HEK293 (cell line): ENCODE results near the gene PDK3.

Source experiments
- GFI1B ChIP-seq: fragments of 450-650 bp; formaldehyde crosslinking; IDR thresholded peaks from 2 replicates; pipeline ENCODE4 v1.5.1; 2016; ENCODE audit warnings: missing biosample characterization, missing genetic modification characterization
- ZBTB21 ChIP-seq: fragments of 450-650 bp; formaldehyde crosslinking; IDR thresholded peaks from 2 replicates; pipeline ENCODE4 v1.5.1; 2017; ENCODE audit warnings: missing biosample characterization, missing genetic modification characterization
- ZNF239 ChIP-seq: fragments of 450-650 bp; formaldehyde crosslinking; IDR thresholded peaks from 2 replicates; pipeline ENCODE4 v1.5.1; 2016; ENCODE audit warnings: missing biosample characterization, missing genetic modification characterization
- ZNF549 ChIP-seq: fragments of 450-650 bp; IDR thresholded peaks from 2 replicates; pipeline ENCODE4 v1.5.1; 2018; ENCODE audit warnings: missing biosample characterization, missing genetic modification characterization, mild to moderate bottlenecking, inconsistent platforms, moderate library complexity
- ZSCAN16 ChIP-seq: fragments of 450-650 bp; formaldehyde crosslinking; IDR thresholded peaks from 2 replicates; pipeline ENCODE4 v1.5.1; 2016; ENCODE audit warnings: missing biosample characterization, missing genetic modification characterization
- TF ChIP-seq, protein P1 (sequence below): fragments of 450-650 bp; formaldehyde crosslinking; IDR thresholded peaks from 2 replicates; pipeline ENCODE4 v1.5.1; 2016; ENCODE audit warnings: missing biosample characterization, missing genetic modification characterization
- TF ChIP-seq, protein P2 (sequence below): fragments of 450-650 bp; formaldehyde crosslinking; IDR thresholded peaks from 2 replicates; pipeline ENCODE4 v1.5.1; 2017; ENCODE audit warnings: missing biosample characterization, missing genetic modification characterization
- TF ChIP-seq, protein P3 (sequence below): fragments of 450-650 bp; formaldehyde crosslinking; IDR thresholded peaks from 2 replicates; pipeline ENCODE4; 2016; ENCODE audit warnings: missing biosample characterization, missing genetic modification characterization

DNA sequence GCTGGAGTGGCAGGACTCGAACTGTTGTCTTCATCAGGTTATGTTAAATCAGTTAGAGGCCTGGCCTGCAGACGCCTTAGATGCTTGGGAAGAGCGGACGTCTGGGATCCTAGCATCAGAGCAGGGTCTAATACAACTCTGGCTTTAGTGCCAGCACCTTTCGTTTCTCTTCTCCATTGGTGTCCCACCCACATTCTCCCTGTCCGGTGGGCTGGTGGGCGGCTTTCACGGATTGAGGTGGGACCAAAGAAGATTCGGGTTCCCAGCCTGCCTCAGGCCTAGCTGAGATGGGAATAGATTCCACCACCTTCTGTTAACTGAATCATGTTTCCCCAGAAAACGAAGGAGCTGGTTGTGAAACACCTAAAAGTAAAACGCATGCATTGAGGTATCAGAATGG lies 939 bp downstream of the PDK3 start:
- TF ChIP-seq, protein P1, sequence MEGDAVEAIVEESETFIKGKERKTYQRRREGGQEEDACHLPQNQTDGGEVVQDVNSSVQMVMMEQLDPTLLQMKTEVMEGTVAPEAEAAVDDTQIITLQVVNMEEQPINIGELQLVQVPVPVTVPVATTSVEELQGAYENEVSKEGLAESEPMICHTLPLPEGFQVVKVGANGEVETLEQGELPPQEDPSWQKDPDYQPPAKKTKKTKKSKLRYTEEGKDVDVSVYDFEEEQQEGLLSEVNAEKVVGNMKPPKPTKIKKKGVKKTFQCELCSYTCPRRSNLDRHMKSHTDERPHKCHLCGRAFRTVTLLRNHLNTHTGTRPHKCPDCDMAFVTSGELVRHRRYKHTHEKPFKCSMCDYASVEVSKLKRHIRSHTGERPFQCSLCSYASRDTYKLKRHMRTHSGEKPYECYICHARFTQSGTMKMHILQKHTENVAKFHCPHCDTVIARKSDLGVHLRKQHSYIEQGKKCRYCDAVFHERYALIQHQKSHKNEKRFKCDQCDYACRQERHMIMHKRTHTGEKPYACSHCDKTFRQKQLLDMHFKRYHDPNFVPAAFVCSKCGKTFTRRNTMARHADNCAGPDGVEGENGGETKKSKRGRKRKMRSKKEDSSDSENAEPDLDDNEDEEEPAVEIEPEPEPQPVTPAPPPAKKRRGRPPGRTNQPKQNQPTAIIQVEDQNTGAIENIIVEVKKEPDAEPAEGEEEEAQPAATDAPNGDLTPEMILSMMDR = no peak
- TF ChIP-seq, protein P2, sequence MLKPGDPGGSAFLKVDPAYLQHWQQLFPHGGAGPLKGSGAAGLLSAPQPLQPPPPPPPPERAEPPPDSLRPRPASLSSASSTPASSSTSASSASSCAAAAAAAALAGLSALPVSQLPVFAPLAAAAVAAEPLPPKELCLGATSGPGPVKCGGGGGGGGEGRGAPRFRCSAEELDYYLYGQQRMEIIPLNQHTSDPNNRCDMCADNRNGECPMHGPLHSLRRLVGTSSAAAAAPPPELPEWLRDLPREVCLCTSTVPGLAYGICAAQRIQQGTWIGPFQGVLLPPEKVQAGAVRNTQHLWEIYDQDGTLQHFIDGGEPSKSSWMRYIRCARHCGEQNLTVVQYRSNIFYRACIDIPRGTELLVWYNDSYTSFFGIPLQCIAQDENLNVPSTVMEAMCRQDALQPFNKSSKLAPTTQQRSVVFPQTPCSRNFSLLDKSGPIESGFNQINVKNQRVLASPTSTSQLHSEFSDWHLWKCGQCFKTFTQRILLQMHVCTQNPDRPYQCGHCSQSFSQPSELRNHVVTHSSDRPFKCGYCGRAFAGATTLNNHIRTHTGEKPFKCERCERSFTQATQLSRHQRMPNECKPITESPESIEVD (tag by site-specific recombination) = no peak
- TF ChIP-seq ZNF239 (tag by site-specific recombination) (no peak), ZNF549 (tag by site-specific recombination) (no peak), ZSCAN16 (no peak), GFI1B (no peak), ZBTB21 (tag by site-specific recombination) (no peak)
- TF ChIP-seq, protein P3, sequence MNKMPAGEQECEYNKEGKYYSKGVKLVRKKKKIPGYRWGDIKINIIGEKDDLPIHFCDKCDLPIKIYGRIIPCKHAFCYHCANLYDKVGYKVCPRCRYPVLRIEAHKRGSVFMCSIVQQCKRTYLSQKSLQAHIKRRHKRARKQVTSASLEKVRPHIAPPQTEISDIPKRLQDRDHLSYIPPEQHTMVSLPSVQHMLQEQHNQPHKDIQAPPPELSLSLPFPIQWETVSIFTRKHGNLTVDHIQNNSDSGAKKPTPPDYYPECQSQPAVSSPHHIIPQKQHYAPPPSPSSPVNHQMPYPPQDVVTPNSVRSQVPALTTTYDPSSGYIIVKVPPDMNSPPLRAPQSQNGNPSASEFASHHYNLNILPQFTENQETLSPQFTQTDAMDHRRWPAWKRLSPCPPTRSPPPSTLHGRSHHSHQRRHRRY = no peak
